BJ (cell line): ENCODE results near the gene SLC15A1. TPM values are rescaled to one million over a fixed set of nuclear protein-coding genes. Genes with fewer than 3 reads are reported as not detected.

Experiments
- CTCF ChIA-PET: fragments of 350-600 bp; formaldehyde crosslinking; extraction: SDS; loops from one replicate; lab custom pipeline; 2021; ENCODE audit warnings: antibody characterized with exemption, inconsistent platforms; lab: Yijun Ruan, JAX
- POLR2A ChIA-PET: fragments of 300-600 bp; sonication (Branson Sonifier 250); formaldehyde crosslinking; extraction: SDS; loops from one replicate; lab custom pipeline; 2021; ENCODE audit warnings: antibody characterized with exemption; lab: Charles Lee
- DNase-seq: peaks from one replicate; pipeline ENCODE4 v3.0.0-alpha.2; 2011; ENCODE audit warnings: low read depth
- H3K27me3 ChIP-seq: 2 replicates; pipeline ENCODE4 v1.6.0; 2011; ENCODE audit warnings: low read length; ENCODE audit not compliant: control insufficient read depth, insufficient read depth
- H3K36me3 ChIP-seq: 2 replicates; pipeline ENCODE4 v1.5.1; 2011; ENCODE audit warnings: low read length; ENCODE audit not compliant: control insufficient read depth, insufficient read depth
- H3K4me3 ChIP-seq: 2 replicates; pipeline ENCODE4 v1.5.1; 2011; ENCODE audit warnings: low read depth, mild to moderate bottlenecking, control low read depth, low read length
- CTCF ChIP-seq: IDR thresholded peaks from 2 replicates; pipeline ENCODE4 v1.5.1; 2011; ENCODE audit warnings: low read depth, mild to moderate bottlenecking, control low read depth, inconsistent platforms, low read length, moderate library complexity; ENCODE audit not compliant: insufficient read depth
- polyA plus RNA-seq: library from polyadenylated mRNA; depleted of rRNA; stranded (reverse); fragments of >200 nt; gene quantifications from 2 replicates; pipeline ENCODE4 v1.2.3, GENCODE V29; 2011

SLC15A1 gene
- polyA plus RNA-seq, 1 experiment = not detected

- CTCF ChIA-PET = interaction anchor here (0.6 to 2.0 kb wide), 6 partner anchors 12 to 704 kb away, joined by 3 to 6 read pairs (median 4); no protein-coding TSS in a partner anchor
- no peak for TF ChIP-seq CTCF
Observed at GRCh38 chr13:98685146-98685545, 67.3 kb downstream of the SLC15A1 start.

GRCh38 chr13:98681049-98681448 is 71.4 kb downstream of the SLC15A1 start:
- Histone ChIP-seq H3K4me3 (no peak overlapping the region), H3K36me3 (no peaks in the 10 kb centered on the region), H3K27me3 (peaks cover 3% of the 10 kb centered on the region)
- CTCF ChIA-PET = interaction anchor here (0.9 kb wide), 1 partner anchor 28 kb away, joined by 3 read pairs; no protein-coding TSS in a partner anchor
- POLR2A ChIA-PET = no interaction called here
- no peak for TF ChIP-seq CTCF
- DNase-seq = no peak

More at GRCh38 chr13:98685146-98685545, 67.3 kb downstream of the SLC15A1 start:
- POLR2A ChIA-PET = no interaction called here
- no peak overlapping the region for H3K4me3 ChIP-seq
- DNase-seq = no peak
- no peaks in the 10 kb centered on the region for H3K36me3 ChIP-seq
- H3K27me3 ChIP-seq = peaks cover 7% of the 10 kb centered on the region

GRCh38 chr13:98678741-98679140 is 73.7 kb downstream of the SLC15A1 start:
- Histone ChIP-seq H3K27me3 (no peaks in the 10 kb centered on the region), H3K36me3 (no peaks in the 10 kb centered on the region), H3K4me3 (no peak overlapping the region)
- DNase-seq = no peak
- no peak for TF ChIP-seq CTCF
- ChIA-PET CTCF (no interaction called here), POLR2A (no interaction called here)

GRCh38 chr13:98677398-98677797 is 75.1 kb downstream of the SLC15A1 start:
- no peak overlapping the region for H3K4me3 ChIP-seq
- CTCF ChIA-PET = interaction anchor here (0.8 to 1.2 kb wide), 2 partner anchors 232 to 423 kb away, joined by 3 to 6 read pairs; no protein-coding TSS in a partner anchor
- DNase-seq = no peak

GRCh38 chr13:98676239-98676638 is 76.2 kb downstream of the SLC15A1 start:
- ChIA-PET POLR2A (no interaction called here), CTCF (interaction anchor here (0.9 to 1.2 kb wide), 2 partner anchors 12 to 230 kb away, joined by 4 to 6 read pairs; no protein-coding TSS in a partner anchor)

More at GRCh38 chr13:98677398-98677797, 75.1 kb downstream of the SLC15A1 start:
- Histone ChIP-seq H3K36me3 (no peaks in the 10 kb centered on the region), H3K27me3 (no peaks in the 10 kb centered on the region)
- POLR2A ChIA-PET = no interaction called here
- no peak for TF ChIP-seq CTCF

More at GRCh38 chr13:98676239-98676638, 76.2 kb downstream of the SLC15A1 start:
- TF ChIP-seq CTCF = no peak
- H3K36me3 ChIP-seq = no peaks in the 10 kb centered on the region
- no peaks in the 10 kb centered on the region for H3K27me3 ChIP-seq
- DNase-seq = no peak
- no peak overlapping the region for H3K4me3 ChIP-seq
